ENCODE results near the gene DR1.

DNA sequence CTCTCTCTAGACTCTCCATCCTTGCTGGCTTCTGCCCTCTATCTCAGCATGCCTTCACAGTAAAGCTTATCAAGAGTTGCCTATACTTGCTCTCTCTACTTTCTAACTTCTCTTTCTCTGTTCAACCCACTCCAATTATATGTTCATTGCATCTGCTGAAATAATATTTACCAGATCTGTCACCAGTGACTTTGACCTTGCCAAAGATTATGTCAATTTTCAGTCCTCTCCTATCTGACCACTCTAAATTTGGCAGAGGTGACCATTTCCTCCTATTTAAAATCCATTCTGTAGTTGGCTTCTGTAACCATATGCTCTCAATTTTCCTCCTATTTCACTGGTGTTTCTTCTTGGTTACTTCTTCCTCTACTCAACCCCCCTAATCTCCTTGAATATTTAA is 38.8 kb upstream of the DR1 start:
- TF ChIP-seq POLR2A (IDR thresholded peaks at IDR 0.05; ENCODE audit: low read depth, low read length) (no peak), POLR2AphosphoS5 (IDR thresholded peaks at IDR 0.05; ENCODE audit: low read depth, low read length) (no peak), TAF1 (IDR thresholded peaks at IDR 0.05; ENCODE audit: borderline replicate concordance, low read depth, low read length) (no peak)
